ENCODE measurements around the gene MRTFA. TPM values are rescaled to one million over a fixed set of nuclear protein-coding genes. Genes with fewer than 3 reads are reported as not detected.

The MRTFA gene
- total RNA-seq, 1 experiment from 2014 or later: 26.6 TPM

- DNase-seq (ENCODE audit: low read depth): no peak
Measured at GRCh38 chr22:40463683-40464082, 172.8 kb downstream of the MRTFA start.

- no peak for DNase-seq (ENCODE audit: low read depth)
Measured at GRCh38 chr22:40463017-40463631, 173.4 kb downstream of the MRTFA start.

GRCh38 chr22:40462195-40462984, 174.1 kb downstream of the MRTFA start:
- no peak for DNase-seq (ENCODE audit: low read depth)

GRCh38 chr22:40453671-40454070, 182.8 kb downstream of the MRTFA start:
- DNase-seq (ENCODE audit: low read depth): no peak

- DNase-seq (ENCODE audit: low read depth): no peak
Measured at GRCh38 chr22:40452730-40453487, 183.6 kb downstream of the MRTFA start.

- no peak for DNase-seq (ENCODE audit: low read depth)
Measured at GRCh38 chr22:40451210-40451609, 185.3 kb downstream of the MRTFA start.

GRCh38 chr22:40450616-40451015, 185.9 kb downstream of the MRTFA start:
- no peak for DNase-seq (ENCODE audit: low read depth)

GRCh38 chr22:40449676-40450035, 186.9 kb downstream of the MRTFA start:
- peak; percentile 60 for DNase-seq (ENCODE audit: low read depth)

- no peak for DNase-seq (ENCODE audit: low read depth)
Measured at GRCh38 chr22:40446203-40446602, 190.3 kb downstream of the MRTFA start.

GRCh38 chr22:40444178-40444831, 192.2 kb downstream of the MRTFA start:
- no peak for DNase-seq (ENCODE audit: low read depth)

GRCh38 chr22:40443732-40444131, 192.8 kb downstream of the MRTFA start:
- no peak for DNase-seq (ENCODE audit: low read depth)

GRCh38 chr22:40441761-40442390, 194.6 kb downstream of the MRTFA start:
- DNase-seq (ENCODE audit: low read depth): no peak

GRCh38 chr22:40436505-40437431, 199.8 kb downstream of the MRTFA start:
- DNase-seq (ENCODE audit: low read depth): peak; percentile 52

- no peak for DNase-seq (ENCODE audit: low read depth)
Measured at GRCh38 chr22:40434745-40435144, 201.8 kb downstream of the MRTFA start.

GRCh38 chr22:40434106-40434505, 202.4 kb downstream of the MRTFA start:
- DNase-seq (ENCODE audit: low read depth): no peak

GRCh38 chr22:40433416-40434090, 203.0 kb downstream of the MRTFA start:
- DNase-seq (ENCODE audit: low read depth): no peak

GRCh38 chr22:40432625-40433024, 203.9 kb downstream of the MRTFA start:
- no peak for DNase-seq (ENCODE audit: low read depth)

- no peak for DNase-seq (ENCODE audit: low read depth)
Measured at GRCh38 chr22:40432157-40432556, 204.4 kb downstream of the MRTFA start.

- no peak for DNase-seq (ENCODE audit: low read depth)
Measured at GRCh38 chr22:40430991-40431390, 205.5 kb downstream of the MRTFA start.

GRCh38 chr22:40429481-40429880, 207.0 kb downstream of the MRTFA start:
- DNase-seq (ENCODE audit: low read depth): no peak
